ENCODE measurements around the gene NUP58.

DNA sequence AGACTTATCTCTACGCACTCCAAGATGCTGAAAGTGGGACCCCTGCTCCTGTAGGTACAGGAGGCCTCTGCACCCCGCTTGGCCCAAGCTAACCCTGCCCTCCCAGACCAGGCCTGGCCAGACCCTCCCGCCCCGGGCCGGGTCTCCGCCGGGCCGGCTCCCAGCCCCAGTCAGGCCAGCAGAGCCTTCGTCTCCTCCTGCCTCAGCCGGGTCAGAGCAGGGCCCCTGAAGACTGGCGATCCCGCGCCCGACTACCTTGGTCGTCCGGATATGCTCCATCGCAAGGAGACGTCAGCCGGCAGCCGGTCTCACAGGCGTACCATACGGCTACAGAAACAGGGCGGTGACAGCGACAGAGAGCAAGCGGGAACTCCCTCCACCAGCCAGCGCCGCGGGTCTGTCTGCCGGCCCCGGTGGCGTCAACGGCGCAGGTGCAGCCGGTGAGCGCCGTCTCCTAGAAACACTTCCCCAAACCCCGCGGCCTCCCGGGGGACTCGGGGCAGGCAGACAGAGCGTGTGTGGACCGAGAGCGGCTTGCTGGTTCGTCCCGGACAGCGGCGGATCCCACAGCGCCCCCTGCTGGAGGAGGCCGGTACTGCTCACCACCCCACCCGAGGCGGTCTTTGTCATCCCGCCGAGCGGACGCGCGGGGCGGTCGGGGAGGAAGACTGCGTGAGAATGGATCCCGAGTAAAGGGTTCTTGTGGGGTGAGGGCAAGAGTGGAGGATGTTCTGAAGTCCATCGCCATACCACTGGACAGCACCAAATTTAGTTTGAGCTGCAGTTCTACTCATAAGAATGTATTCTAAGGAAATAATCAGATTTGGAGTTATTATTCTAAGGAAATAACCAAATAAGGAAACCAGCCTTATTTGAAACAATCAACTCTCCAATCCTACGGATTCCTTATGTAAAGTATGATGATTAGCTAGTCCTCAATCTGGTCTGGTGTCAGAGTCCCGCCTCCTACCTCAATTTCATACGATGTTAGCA, 14.2 kb upstream of the NUP58 start, which contains the start of gene MTMR6:
- TF ChIP-seq EZH2 (IDR thresholded peaks at IDR 0.05; ENCODE audit: insufficient read depth, poor library complexity, severe bottlenecking) (no peak), EZH2phosphoT487 (IDR thresholded peaks at IDR 0.05; ENCODE audit: insufficient read depth, low read depth) (no peak)
